Keratinocyte (primary cell): ENCODE results near the gene ATP9B. TPM values are rescaled to one million over a fixed set of nuclear protein-coding genes. Genes with fewer than 3 reads are reported as not detected.

Experiments
- DNase-seq: peaks from one replicate; pipeline ENCODE4 v3.0.0-alpha.2; 2011; ENCODE audit warnings: low read depth, missing footprints, low spot score
- FAIRE-seq: peaks from 2 replicates; lab custom pipeline; 2011; peaks lifted over from hg19 to GRCh38; lab: Jason Lieb, UNC
- H2AFZ ChIP-seq: 2 replicates; pipeline ENCODE4 v1.6.0; 2012; ENCODE audit warnings: low read length, control low read depth, inconsistent platforms; ENCODE audit not compliant: control insufficient read depth
- H3K27ac ChIP-seq: 2 replicates; pipeline ENCODE4 v1.5.1; 2011; ENCODE audit warnings: low read length; ENCODE audit not compliant: control insufficient read depth, insufficient read depth
- H3K27me3 ChIP-seq: 3 replicates; pipeline ENCODE4 v1.6.0; 2011; ENCODE audit warnings: low read length; ENCODE audit not compliant: control insufficient read depth, insufficient read depth; ENCODE audit errors: extremely low read depth
- H3K36me3 ChIP-seq, 2 experiments: 2 replicates in 1 of 2; 3 replicates in 1 of 2; pipeline ENCODE4 v1.5.1; 2011; ENCODE audit warnings: low read length in 2 of 2, mild to moderate bottlenecking in 1 of 2; ENCODE audit not compliant: control insufficient read depth in 2 of 2, insufficient read depth in 2 of 2; ENCODE audit errors: extremely low read depth in 1 of 2
- H3K4me1 ChIP-seq: 3 replicates; pipeline ENCODE4 v1.5.1; 2011; ENCODE audit warnings: low read length; ENCODE audit not compliant: control insufficient read depth, insufficient read depth; ENCODE audit errors: extremely low read depth
- H3K4me2 ChIP-seq: 3 replicates; pipeline ENCODE4 v1.6.0; 2011; ENCODE audit warnings: low read depth, low read length; ENCODE audit not compliant: control insufficient read depth, insufficient read depth; ENCODE audit errors: extremely low read depth
- H3K4me3 ChIP-seq, 3 experiments: fragments of 200-600 bp in 1 of 3; sonication (generic) in 1 of 3; 2 replicates in 2 of 3; 3 replicates in 1 of 3; pipeline ENCODE4 v1.5.1; 2011 to 2016; ENCODE audit warnings: low read length in 3 of 3, mild to moderate bottlenecking in 3 of 3, control low read depth in 2 of 3, inconsistent platforms in 1 of 3, low read depth in 1 of 3, mixed read lengths in 1 of 3, mixed run types in 1 of 3, moderate library complexity in 1 of 3; ENCODE audit not compliant: control insufficient read depth in 2 of 3, insufficient read depth in 2 of 3; ENCODE audit errors: extremely low read depth in 1 of 3
- H3K79me2 ChIP-seq: 2 replicates; pipeline ENCODE4 v1.6.0; 2012; ENCODE audit warnings: low read length; ENCODE audit not compliant: control insufficient read depth, insufficient read depth
- H3K9ac ChIP-seq: 3 replicates; pipeline ENCODE4 v1.6.0; 2011; ENCODE audit warnings: low read length; ENCODE audit not compliant: control insufficient read depth, insufficient read depth; ENCODE audit errors: extremely low read depth
- H3K9me1 ChIP-seq: 3 replicates; pipeline ENCODE4 v1.6.0; 2011; ENCODE audit warnings: low read length; ENCODE audit not compliant: control insufficient read depth, insufficient read depth; ENCODE audit errors: extremely low read depth
- H3K9me3 ChIP-seq: 2 replicates; pipeline ENCODE4 v1.5.1; 2012; ENCODE audit warnings: low read depth, low read length; ENCODE audit not compliant: control insufficient read depth
- H4K20me1 ChIP-seq: 3 replicates; pipeline ENCODE4 v1.6.0; 2011; ENCODE audit warnings: low read length; ENCODE audit not compliant: control insufficient read depth, insufficient read depth; ENCODE audit errors: extremely low read depth
- CTCF ChIP-seq, 3 experiments: IDR thresholded peaks in 1 of 3; conservative IDR thresholded peaks in 1 of 3; optimal IDR thresholded peaks in 1 of 3; 2 replicates in 2 of 3; 3 replicates in 1 of 3; pipeline versions ENCODE3 to v1.5.1; 2011; ENCODE audit warnings: low read length in 3 of 3, mild to moderate bottlenecking in 3 of 3, moderate library complexity in 2 of 3, control low read depth in 1 of 3, inconsistent platforms in 1 of 3; ENCODE audit not compliant: insufficient read depth in 2 of 3; ENCODE audit errors: extremely low read depth in 1 of 3
- EZH2 ChIP-seq: IDR thresholded peaks from one replicate; pipeline ENCODE4 v1.6.1; 2012; ENCODE audit warnings: inconsistent platforms, mild to moderate bottlenecking, low read length, moderate library complexity
- dilution Hi-C: fragments of 300-500 bp; cut with MboI; formaldehyde crosslinking; loops from one replicate; pipeline ENCODE4 v1.7.0; 2020; ENCODE audit warnings: low sequenced_read_pairs; ENCODE audit not compliant: extremely low pct_ligation_motif_present
- polyA plus RNA-seq, 5 experiments: library from polyadenylated mRNA; depleted of rRNA in 3 of 5; stranded (reverse) in 3 of 5; stranded (forward) in 1 of 5; unstranded in 1 of 5; fragments of >200 nt; gene quantifications; 1 replicate in 1 of 5; 2 replicates in 3 of 5; 3 replicates in 1 of 5; pipeline versions ENCODE4 v1.2.1 to v1.2.3, GENCODE V29; 2011 to 2012; ENCODE audit warnings: missing spikeins in 2 of 5, low read depth in 1 of 5, low replicate concordance in 1 of 5

The ATP9B gene
- polyA plus RNA-seq, 1 donor (not counting 4 experiments of a cell fraction or from before 2014, with no cell fraction given): 16.1 TPM

GRCh38 chr18:79275992-79276391 is 206.8 kb downstream of the ATP9B start:
- H2AFZ ChIP-seq: no peak overlapping the region
- no peaks in the 10 kb centered on the region for H3K9me3 ChIP-seq
- H3K79me2 ChIP-seq: no peaks in the 10 kb centered on the region
- no peak overlapping the region for H3K4me3 ChIP-seq
- no peaks in the 10 kb centered on the region for H4K20me1 ChIP-seq
- no peaks in the 10 kb centered on the region for H3K27me3 ChIP-seq
- no peaks in the 10 kb centered on the region for H3K36me3 ChIP-seq
- no peak overlapping the region for H3K9ac ChIP-seq
- H3K27ac ChIP-seq: no peak overlapping the region
- H3K4me1 ChIP-seq: no peaks in the 10 kb centered on the region
- no peaks in the 10 kb centered on the region for H3K9me1 ChIP-seq
- FAIRE-seq (no peak), DNase-seq (no peak)
- H3K4me2 ChIP-seq: no peak overlapping the region
- no peak for TF ChIP-seq EZH2
- TF ChIP-seq CTCF (optimal IDR thresholded peaks at IDR 0.05 in 1 of 3, IDR thresholded peaks at IDR 0.05 in 1 of 3, conservative IDR thresholded peaks at IDR 0.05 in 1 of 3; ENCODE audit: extremely low read depth in 1 of 3, insufficient read depth in 2 of 3, low read length in 3 of 3): no peak
- dilution Hi-C loops: no loop called here

GRCh38 chr18:79278896-79279295 is 209.7 kb downstream of the ATP9B start:
- dilution Hi-C loops: no loop called here
- Histone ChIP-seq H2AFZ (no peak overlapping the region), H3K4me1 (no peaks in the 10 kb centered on the region), H3K9ac (no peak overlapping the region), H3K27ac (no peak overlapping the region), H3K79me2 (no peaks in the 10 kb centered on the region), H3K9me1 (no peaks in the 10 kb centered on the region), H3K27me3 (no peaks in the 10 kb centered on the region), H3K36me3 (no peaks in the 10 kb centered on the region), H3K4me3 (no peak overlapping the region), H3K9me3 (no peaks in the 10 kb centered on the region), H4K20me1 (no peaks in the 10 kb centered on the region), H3K4me2 (no peak overlapping the region)
- TF ChIP-seq CTCF (optimal IDR thresholded peaks at IDR 0.05 in 1 of 3, IDR thresholded peaks at IDR 0.05 in 1 of 3, conservative IDR thresholded peaks at IDR 0.05 in 1 of 3; ENCODE audit: extremely low read depth in 1 of 3, insufficient read depth in 2 of 3, low read length in 3 of 3) (no peak), EZH2 (no peak)
- FAIRE-seq (no peak), DNase-seq (no peak)
